SIG-M5 treated with dmso at 0.1 percent for 504 hours (cell line): ENCODE data around the gene STK35.

ENCODE experiments used
- DNase-seq: peaks from one replicate; lab custom pipeline; 2025; ENCODE audit not compliant: unreplicated experiment; lab: John Stamatoyannopoulos, UW

The STK35 gene

GRCh38 chr20:2132461-2132901, 30.9 kb downstream of the STK35 start:
- DNase-seq = peak; percentile 18

- DNase-seq = peak; percentile 23
These were observed 31.9 kb downstream of the STK35 start for GRCh38 chr20:2133318-2134183.

GRCh38 chr20:2135013-2135412, 33.4 kb downstream of the STK35 start:
- DNase-seq = no peak

GRCh38 chr20:2136275-2136674, 34.6 kb downstream of the STK35 start:
- no peak for DNase-seq

- no peak for DNase-seq
These were observed 36.0 kb downstream of the STK35 start for GRCh38 chr20:2137552-2138201.

GRCh38 chr20:2138396-2138795, 36.8 kb downstream of the STK35 start:
- no peak for DNase-seq

- DNase-seq = no peak
These were observed 37.6 kb downstream of the STK35 start for GRCh38 chr20:2139250-2139649.

- no peak for DNase-seq
These were observed 38.1 kb downstream of the STK35 start for GRCh38 chr20:2139736-2140135.

- DNase-seq = no peak
These were observed 38.9 kb downstream of the STK35 start for GRCh38 chr20:2140561-2140960.

GRCh38 chr20:2141600-2142575, 40.3 kb downstream of the STK35 start:
- no peak for DNase-seq

GRCh38 chr20:2142649-2143048, 41.0 kb downstream of the STK35 start:
- no peak for DNase-seq

- DNase-seq = no peak
These were observed 42.0 kb downstream of the STK35 start for GRCh38 chr20:2143594-2143993.

- no peak for DNase-seq
These were observed 43.2 kb downstream of the STK35 start for GRCh38 chr20:2144850-2145249.

- DNase-seq = no peak
These were observed 43.7 kb downstream of the STK35 start for GRCh38 chr20:2145376-2145775.

- no peak for DNase-seq
These were observed 44.6 kb downstream of the STK35 start for GRCh38 chr20:2146080-2146867.

GRCh38 chr20:2149507-2149906, 47.9 kb downstream of the STK35 start:
- no peak for DNase-seq

GRCh38 chr20:2150660-2151059, 49.0 kb downstream of the STK35 start:
- DNase-seq = no peak

GRCh38 chr20:2151858-2152281, 50.2 kb downstream of the STK35 start:
- DNase-seq = no peak

GRCh38 chr20:2152317-2152716, 50.7 kb downstream of the STK35 start:
- no peak for DNase-seq

GRCh38 chr20:2153326-2153725, 51.7 kb downstream of the STK35 start:
- DNase-seq = no peak
